ENCODE measurements around the gene DNMT3A. TPM values are rescaled to one million over a fixed set of nuclear protein-coding genes. Genes with fewer than 3 reads are reported as not detected.

Gene DNMT3A
- total and polyA plus RNA-seq, 2 donors (not counting 1 experiment from before 2014, with no cell fraction given): 8.9 to 24.5 TPM

- Mint-ChIP-seq H3K4me3 (no peak overlapping the region), H3K4me1 (peaks cover 19% of the 10 kb centered on the region), H3K27ac (no peak overlapping the region), H3K27me3 (no peaks in the 10 kb centered on the region), H3K9me3 (ENCODE audit: insufficient read depth) (no peaks in the 10 kb centered on the region)
- Histone ChIP-seq H3K27ac (ENCODE audit: low read length in 2 of 2) (no peak overlapping the region), H3K27me3 (replicated peaks in 1 of 4; ENCODE audit: control extremely low read depth in 1 of 4, control insufficient read depth in 3 of 4, insufficient read depth in 4 of 4, low read length in 3 of 4) (no peaks in the 10 kb centered on the region), H3K4me1 (ENCODE audit: control insufficient read depth in 2 of 2, insufficient read depth in 2 of 2, low read length in 2 of 2) (peaks cover 7 to 14% of the 10 kb centered on the region in 2 donors), H3K79me2 (ENCODE audit: control insufficient read depth, insufficient read depth, low read length) (no peaks in the 10 kb centered on the region), H3K4me3 (ENCODE audit: control extremely low read depth in 1 of 5, extremely low read depth in 1 of 5, insufficient read depth in 1 of 5, low read depth in 2 of 5, low read length in 4 of 5) (no peak overlapping the region), H3K36me3 (replicated peaks in 1 of 2; ENCODE audit: control extremely low read depth in 1 of 2, control insufficient read depth in 1 of 2, extremely low read depth in 1 of 2, insufficient read depth in 2 of 2, low read length in 1 of 2) (peaks cover 1 to 17% of the 10 kb centered on the region in 2 experiments), H2AFZ (ENCODE audit: insufficient read depth, low read depth, low read length, poor library complexity, severe bottlenecking) (no peak overlapping the region), H3K9ac (ENCODE audit: low read length) (no peak overlapping the region), H4K20me1 (ENCODE audit: control insufficient read depth, insufficient read depth, low read length, poor library complexity, severe bottlenecking) (no peaks in the 10 kb centered on the region), H3K9me3 (ENCODE audit: control extremely low read depth in 1 of 3, control insufficient read depth in 2 of 3, insufficient read depth in 1 of 3, low read length in 2 of 3) (no peaks in the 10 kb centered on the region), H3K4me2 (replicated peaks; ENCODE audit: low read depth, low read length, poor library complexity, severe bottlenecking) (no peak overlapping the region)
- TF ChIP-seq CTCF (IDR thresholded peaks at IDR 0.05) (no peak), EZH2 (IDR thresholded peaks at IDR 0.05; ENCODE audit: borderline replicate concordance, insufficient read depth, low read depth, low read length, poor library complexity, severe bottlenecking) (no peak)
- intact Hi-C loops (cut with micrococcal nuclease): loop anchor here (1.0 to 2.0 kb wide), 2 partner anchors 19 to 63 kb away; no protein-coding TSS in a partner anchor
- ATAC-seq (ENCODE audit: low read depth) (no peak), DNase-seq (no peak)
- WGBS (ENCODE audit: insufficient coverage): 77% methylated on average over 11 of the region's 15 CpGs
- ChIA-PET CTCF (interaction anchor here (0.6 to 4.5 kb wide), 18 partner anchors 11 to 402 kb away, joined by 3 to 93 read pairs (median 5); partner anchors contain the start of gene POMC), POLR2A (interaction anchor here (1.5 kb wide), 1 partner anchor 63 kb away, joined by 4 read pairs; no protein-coding TSS in a partner anchor)
Measured at GRCh38 chr2:25229279-25230197, 112.2 kb downstream of the DNMT3A start.

Data from B cell (primary cell).